GM23338 (cell line): ENCODE results near the gene CCDC80. TPM values are rescaled to one million over a fixed set of nuclear protein-coding genes. Genes with fewer than 3 reads are reported as not detected.

Source experiments
- ETS1 ChIP-seq: IDR thresholded peaks from 2 replicates; pipeline ENCODE4 v1.6.1; 2016; ENCODE audit warnings: antibody characterized with exemption
- JUNB ChIP-seq: IDR thresholded peaks from one replicate; pipeline ENCODE4 v1.6.1; 2016; ENCODE audit warnings: antibody characterized with exemption; ENCODE audit not compliant: unreplicated experiment
- REST ChIP-seq: IDR thresholded peaks from one replicate; pipeline ENCODE4 v1.6.1; 2018; ENCODE audit warnings: antibody characterized with exemption; ENCODE audit not compliant: unreplicated experiment
- ZNF462 ChIP-seq: fragments of 250-450 bp; sonication (Bioruptor Pico); IDR thresholded peaks from 2 replicates; pipeline ENCODE4 v1.5.0; 2020; ENCODE audit warnings: mild to moderate bottlenecking, moderate library complexity
- polyA plus RNA-seq: library from polyadenylated mRNA; unstranded; fragments of >200 nt; fragmentation: Nextera tagmentation; extraction: Ambion mirVana; gene quantifications from 2 replicates; pipeline ENCODE4 v1.2.1, GENCODE V29; 2016
- total RNA-seq: library from RNA; depleted of rRNA; stranded (reverse); fragments of >200 nt; shearing (Covaris generic); gene quantifications from 2 replicates; pipeline ENCODE4 v1.2.3, GENCODE V29; 2014

The CCDC80 gene
- total and polyA plus RNA-seq, 2 experiments from 2014 or later = 5.4 to 6.7 TPM

GRCh38 chr3:112672716-112673541 lies 32.0 kb upstream of the CCDC80 start (continued):
- TF ChIP-seq ZNF462 (CRISPR knock-in tag) = no peak
- TF ChIP-seq REST = no peak
- no peak for TF ChIP-seq JUNB
- TF ChIP-seq ETS1 = no peak
